ENCODE measurements around the gene SLC5A11. TPM values are rescaled to one million over a fixed set of nuclear protein-coding genes. Genes with fewer than 3 reads are reported as not detected.

Gene SLC5A11
- total and polyA plus RNA-seq, 2 donors from 2014 or later: 1.2 to 2.1 TPM

GRCh38 chr16:24955975-24956731 lies 110.4 kb downstream of the SLC5A11 start:
- Histone ChIP-seq H3K9ac (ENCODE audit: low read length in 3 of 3) (no peak overlapping the region), H3K4me1 (ENCODE audit: control insufficient read depth in 2 of 3, insufficient read depth in 2 of 3, low read depth in 1 of 3, low read length in 3 of 3) (no peaks in the 10 kb centered on the region), H3K27me3 (ENCODE audit: control insufficient read depth, insufficient read depth, low read length) (no peaks in the 10 kb centered on the region), H3K27ac (ENCODE audit: low read depth in 2 of 2, low read length in 2 of 2) (no peak overlapping the region), H3K9me3 (ENCODE audit: control insufficient read depth in 2 of 3, insufficient read depth in 1 of 3, low read length in 3 of 3) (no peaks in the 10 kb centered on the region), H3K4me3 (ENCODE audit: low read length in 3 of 3) (no peak overlapping the region), H3K36me3 (ENCODE audit: control insufficient read depth in 2 of 3, insufficient read depth in 3 of 3, low read length in 3 of 3) (peaks cover 7 to 61% (median 35%) of the 10 kb centered on the region in 3 donors)
- TF ChIP-seq CTCF (IDR thresholded peaks at IDR 0.05; ENCODE audit: borderline replicate concordance, extremely low read depth, insufficient read depth): no peak
- intact Hi-C loops (cut with DNase I): no loop called here
- no peak for DNase-seq
- FAIRE-seq: no peak

GRCh38 chr16:24957887-24958286 lies 112.1 kb downstream of the SLC5A11 start:
- DNase-seq (no peak), FAIRE-seq (no peak)
- Histone ChIP-seq H3K36me3 (ENCODE audit: control insufficient read depth in 2 of 3, insufficient read depth in 3 of 3, low read length in 3 of 3) (peaks cover 8 to 53% (median 32%) of the 10 kb centered on the region in 3 donors), H3K27ac (ENCODE audit: low read depth in 2 of 2, low read length in 2 of 2) (no peak overlapping the region), H3K9me3 (ENCODE audit: control insufficient read depth in 2 of 3, insufficient read depth in 1 of 3, low read length in 3 of 3) (peaks cover 0 to under 1% (median 0%) of the 10 kb centered on the region in 3 donors), H3K4me3 (ENCODE audit: low read length in 3 of 3) (no peak overlapping the region), H3K27me3 (ENCODE audit: control insufficient read depth, insufficient read depth, low read length) (no peaks in the 10 kb centered on the region), H3K4me1 (ENCODE audit: control insufficient read depth in 2 of 3, insufficient read depth in 2 of 3, low read depth in 1 of 3, low read length in 3 of 3) (no peaks in the 10 kb centered on the region), H3K9ac (ENCODE audit: low read length in 3 of 3) (no peak overlapping the region)
- intact Hi-C loops (cut with DNase I): no loop called here
- no peak for TF ChIP-seq CTCF (IDR thresholded peaks at IDR 0.05; ENCODE audit: borderline replicate concordance, extremely low read depth, insufficient read depth)

Other genes with a start within 250 kb of the SLC5A11 start
- 61.9 TPM for gene TNRC6A, start 116.3 kb upstream of the SLC5A11 start, total RNA-seq
- gene TNRC6A, start 116.3 kb upstream of the SLC5A11 start, polyA plus RNA-seq (ENCODE audit: insufficient read depth, low read depth, low replicate concordance): 8.0 TPM
- gene ARHGAP17, start 169.4 kb downstream of the SLC5A11 start, total RNA-seq: 71.8 TPM
- 26.8 TPM for gene ARHGAP17, start 169.4 kb downstream of the SLC5A11 start, polyA plus RNA-seq (ENCODE audit: insufficient read depth, low read depth, low replicate concordance)

Measured in kidney (tissue), 14 donors.